GM12878 (cell line): ENCODE data around the gene PADI2.

Experiments used
- PAX8 ChIP-seq: fragments of 450-650 bp; IDR thresholded peaks from 2 replicates; pipeline ENCODE4 v1.6.1; 2017; ENCODE audit warnings: mild to moderate bottlenecking, moderate library complexity
- POLR2A ChIP-seq: IDR thresholded peaks from 2 replicates; pipeline ENCODE4 v1.6.1; 2011; ENCODE audit warnings: low read depth, mild to moderate bottlenecking, low read length
- POLR2AphosphoS5 ChIP-seq: IDR thresholded peaks from 2 replicates; pipeline ENCODE4 v1.6.1; 2011; ENCODE audit warnings: mild to moderate bottlenecking, low read length, inconsistent platforms
- SRF ChIP-seq, 2 experiments: IDR thresholded peaks; 2 replicates each; pipeline ENCODE4 v1.6.1; 2011; ENCODE audit warnings: low read depth in 2 of 2, low read length in 2 of 2, mild to moderate bottlenecking in 1 of 2, moderate library complexity in 1 of 2

GRCh38 chr1:17097787-17098186 lies 21.5 kb downstream of the PADI2 start:
- TF ChIP-seq POLR2AphosphoS5 (no peak), SRF (IDR thresholded peaks at IDR 0.05; ENCODE audit: low read depth in 2 of 2, low read length in 2 of 2) (no peak), POLR2A (no peak), PAX8 (no peak)
